Neural progenitor cell (in vitro differentiated cells): ENCODE measurements around the gene KIAA0930.

ENCODE experiments used
- CTCF ChIP-seq: fragments of 200-600 bp; sonication (generic); IDR thresholded peaks from 2 replicates; pipeline ENCODE4 v1.5.1; 2017; ENCODE audit warnings: antibody characterized with exemption, mild to moderate bottlenecking
- EZH2 ChIP-seq: fragments of 200-600 bp; sonication (generic); IDR thresholded peaks from 2 replicates; pipeline ENCODE4 v1.6.1; 2017; ENCODE audit warnings: antibody characterized with exemption, mild to moderate bottlenecking, moderate library complexity

- TF ChIP-seq EZH2 = no peak
- no peak for TF ChIP-seq CTCF
Observed at GRCh38 chr22:45253039-45253641, 12.4 kb upstream of the KIAA0930 start.
